Uterus (tissue), 2 donors: ENCODE measurements around the gene PRAMEF33.
"Not testable (repeated sequence)": the region's sequence is repeated elsewhere in the genome, so short reads cannot be mapped to it uniquely, and the experiment has no call there.

Experiments
- CTCF ChIP-seq, 4 experiments: fragments of 200-600 bp in 2 of 4; fragments of 450-650 bp in 2 of 4; sonication (generic) in 2 of 4; IDR thresholded peaks; one replicate each; pipeline ENCODE4 v1.5.1; 2016 to 2019; ENCODE audit warnings: antibody characterized with exemption in 4 of 4, mild to moderate bottlenecking in 2 of 4, moderate library complexity in 1 of 4
- POLR2A ChIP-seq, 2 donors: fragments of 450-650 bp; IDR thresholded peaks; one replicate each; pipeline ENCODE4 v1.6.1; 2016; ENCODE audit warnings: antibody characterized with exemption in 2 of 2, mild to moderate bottlenecking in 1 of 2, moderate library complexity in 1 of 2

GRCh38 chr1:13279617-13280016 lies 23.7 kb upstream of the PRAMEF33 start:
- not testable (repeated sequence) for TF ChIP-seq CTCF, POLR2A (IDR thresholded peaks at IDR 0.05)
